SKM-1 (cell line): ENCODE results near the gene NPY2R.

ENCODE experiments used
- DNase-seq: peaks from one replicate; lab custom pipeline; 2025; ENCODE audit not compliant: unreplicated experiment; lab: John Stamatoyannopoulos, UW

Gene NPY2R, protein sequence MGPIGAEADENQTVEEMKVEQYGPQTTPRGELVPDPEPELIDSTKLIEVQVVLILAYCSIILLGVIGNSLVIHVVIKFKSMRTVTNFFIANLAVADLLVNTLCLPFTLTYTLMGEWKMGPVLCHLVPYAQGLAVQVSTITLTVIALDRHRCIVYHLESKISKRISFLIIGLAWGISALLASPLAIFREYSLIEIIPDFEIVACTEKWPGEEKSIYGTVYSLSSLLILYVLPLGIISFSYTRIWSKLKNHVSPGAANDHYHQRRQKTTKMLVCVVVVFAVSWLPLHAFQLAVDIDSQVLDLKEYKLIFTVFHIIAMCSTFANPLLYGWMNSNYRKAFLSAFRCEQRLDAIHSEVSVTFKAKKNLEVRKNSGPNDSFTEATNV

GRCh38 chr4:155208258-155209054 lies at the start of gene NPY2R:
TSS of gene NPY2R (plus strand) at chr4:155208636. CDS start at chr4:155213940, 5,304 bp downstream.
- no peak for DNase-seq

DNA sequence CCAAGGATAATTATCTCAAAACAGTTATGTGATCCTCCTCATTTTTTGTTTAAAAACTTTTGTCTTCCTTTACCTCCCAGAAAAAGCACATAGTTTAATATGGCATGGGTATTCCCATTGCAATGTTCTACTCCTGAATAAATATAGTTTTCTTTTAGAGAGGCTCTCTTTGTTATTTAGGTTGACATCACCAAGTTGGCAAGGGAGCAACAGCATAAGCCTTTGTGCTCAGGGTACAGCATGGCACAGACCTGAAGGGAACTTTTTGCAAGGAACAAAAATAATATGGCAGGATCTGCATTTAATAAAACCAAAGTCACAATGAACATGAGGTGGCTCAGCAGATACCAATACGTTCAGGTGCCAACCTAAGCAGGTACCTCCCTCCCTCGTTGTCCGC lies 47.1 kb upstream of the NPY2R start:
- no peak for DNase-seq

- DNase-seq: no peak
Measured at GRCh38 chr4:155164718-155165117, 43.7 kb upstream of the NPY2R start.

DNA sequence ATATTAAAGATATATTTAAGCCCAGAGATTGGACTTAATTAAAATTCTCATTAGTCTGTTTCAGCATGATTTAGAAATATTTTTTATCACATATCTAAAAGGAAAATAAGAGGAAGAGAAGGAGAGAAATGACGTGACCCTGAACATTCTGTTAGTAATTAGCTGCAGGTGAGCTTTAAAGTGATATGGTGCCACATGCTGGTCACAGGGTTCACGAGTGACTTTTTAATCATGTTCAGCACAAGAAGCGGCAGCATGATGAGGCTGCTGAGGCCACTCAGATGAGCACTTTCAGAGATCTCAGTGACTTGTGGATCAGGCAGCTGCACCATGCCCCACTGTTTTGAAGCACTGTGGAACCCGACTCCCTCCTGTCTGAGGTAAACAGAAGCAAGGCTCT lies 37.9 kb upstream of the NPY2R start:
- no peak for DNase-seq

DNA sequence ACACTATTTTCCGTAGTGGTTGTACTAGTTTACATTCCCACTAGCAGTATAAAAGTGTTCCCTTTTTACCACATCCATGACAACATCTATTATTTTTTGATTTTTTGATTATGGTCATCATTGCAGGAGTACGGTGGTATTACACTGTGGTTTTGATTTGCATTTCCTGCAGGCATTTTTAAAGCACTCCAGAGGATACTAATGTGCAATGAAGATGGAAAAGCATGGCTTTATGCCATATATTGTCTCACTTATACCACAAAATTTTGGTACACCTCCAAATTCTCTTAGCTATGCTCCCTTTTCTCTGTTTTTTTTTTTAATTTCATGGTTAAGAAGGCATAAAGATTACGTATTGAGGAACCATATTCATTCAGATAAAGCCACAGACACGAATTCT lies 35.1 kb upstream of the NPY2R start:
- no peak for DNase-seq

DNA sequence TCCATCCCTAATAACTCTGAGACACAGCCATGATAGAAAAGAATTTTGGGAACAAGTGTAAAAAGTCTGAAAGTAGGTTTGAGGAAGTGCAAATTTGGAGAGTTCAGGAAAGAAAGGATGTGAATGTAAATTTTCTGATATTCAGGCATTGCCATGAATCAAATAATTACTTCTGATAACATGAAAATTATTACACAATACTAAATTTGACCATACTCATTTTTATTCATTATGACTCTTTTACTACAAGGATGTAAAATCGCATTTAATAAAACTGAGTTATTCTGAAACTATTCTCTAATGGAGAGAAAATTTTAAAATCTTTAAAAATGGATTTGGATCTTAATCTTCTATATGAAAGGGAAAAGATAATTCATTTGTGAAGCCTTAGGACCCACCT lies 33.8 kb upstream of the NPY2R start:
- no peak for DNase-seq

GRCh38 chr4:155179216-155179615 lies 29.2 kb upstream of the NPY2R start:
- no peak for DNase-seq

GRCh38 chr4:155186972-155187371 lies 21.5 kb upstream of the NPY2R start:
- no peak for DNase-seq

DNA sequence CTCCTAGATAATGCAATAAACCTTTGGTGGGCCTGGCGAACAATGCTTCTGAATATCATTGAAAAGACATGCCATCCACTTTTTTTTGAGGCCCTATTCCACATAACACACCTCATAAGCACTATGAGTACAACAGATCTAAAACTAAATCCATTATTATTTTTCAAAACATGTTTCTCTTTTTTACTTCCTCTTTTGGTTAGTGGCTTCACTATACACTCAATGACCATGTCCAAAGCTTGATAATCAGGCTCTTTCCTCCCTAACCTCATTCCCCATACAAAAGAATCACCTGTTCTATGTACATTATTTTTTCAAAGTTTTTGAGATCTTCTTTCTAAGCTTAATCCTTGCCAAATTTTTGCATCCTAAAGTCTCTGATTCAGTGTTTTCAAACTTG lies 20.4 kb upstream of the NPY2R start:
- DNase-seq: no peak

DNA sequence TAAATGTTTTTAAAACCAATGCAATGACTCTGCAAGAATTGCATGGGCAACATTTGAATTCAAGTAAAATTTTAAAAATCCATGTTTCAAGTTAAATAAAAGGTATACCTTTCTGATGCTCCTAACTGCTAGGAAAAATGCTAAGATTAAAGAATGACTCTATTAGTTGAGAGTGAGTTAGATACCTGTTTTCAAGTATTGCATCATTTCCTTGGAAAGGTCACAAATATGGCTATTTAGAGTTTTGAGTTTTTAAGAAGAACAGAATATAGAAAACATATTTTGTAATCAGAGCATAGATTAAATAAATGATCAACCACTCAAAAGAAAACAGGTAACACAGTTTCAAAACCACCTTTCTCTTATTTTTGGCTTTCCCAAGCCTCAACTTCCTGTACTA lies 18.3 kb upstream of the NPY2R start:
- no peak for DNase-seq

- DNase-seq: no peak
Measured at GRCh38 chr4:155197757-155198156, 10.7 kb upstream of the NPY2R start.

DNA sequence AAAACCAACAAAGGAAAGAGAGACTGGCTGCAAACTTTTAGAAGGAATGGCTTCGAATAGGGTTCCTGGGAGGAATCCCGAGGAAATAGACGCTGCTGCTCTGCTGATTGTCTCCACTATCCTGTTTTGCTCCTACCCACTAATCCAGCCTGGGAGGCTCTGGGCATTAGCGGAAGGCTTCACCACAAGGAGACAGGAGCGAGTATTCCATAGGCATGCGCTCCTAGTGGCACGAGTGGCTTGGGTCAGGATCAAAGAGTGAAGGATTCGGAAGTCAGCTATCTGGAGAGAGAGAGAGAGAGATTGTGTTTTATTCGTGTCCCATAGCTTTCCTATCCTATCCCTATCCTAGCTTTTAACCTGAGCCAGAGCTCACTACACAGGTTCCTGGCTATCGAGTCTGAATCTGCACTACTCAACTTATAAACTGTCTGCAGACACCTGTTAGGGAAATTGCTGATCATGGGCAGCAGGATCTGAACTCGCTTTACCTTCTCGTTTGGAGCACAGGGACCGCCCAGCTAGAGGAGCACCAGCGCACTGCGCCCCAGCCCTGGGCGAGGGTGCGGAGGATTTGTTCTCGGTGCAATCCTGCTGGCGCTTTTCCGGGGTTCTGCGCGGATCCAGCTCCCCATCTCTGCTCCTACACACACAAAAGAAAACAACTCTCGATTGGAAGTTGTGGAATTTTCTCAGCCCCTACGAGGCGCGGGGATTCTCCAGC lies 740 bp upstream of the NPY2R start:
- no peak for DNase-seq

GRCh38 chr4:155220025-155220424 lies 11.6 kb downstream of the NPY2R start:
- DNase-seq: no peak

- DNase-seq: no peak
Measured at GRCh38 chr4:155227131-155227530, 18.7 kb downstream of the NPY2R start.

- DNase-seq: no peak
Measured at GRCh38 chr4:155228713-155229112, 20.3 kb downstream of the NPY2R start.

DNA sequence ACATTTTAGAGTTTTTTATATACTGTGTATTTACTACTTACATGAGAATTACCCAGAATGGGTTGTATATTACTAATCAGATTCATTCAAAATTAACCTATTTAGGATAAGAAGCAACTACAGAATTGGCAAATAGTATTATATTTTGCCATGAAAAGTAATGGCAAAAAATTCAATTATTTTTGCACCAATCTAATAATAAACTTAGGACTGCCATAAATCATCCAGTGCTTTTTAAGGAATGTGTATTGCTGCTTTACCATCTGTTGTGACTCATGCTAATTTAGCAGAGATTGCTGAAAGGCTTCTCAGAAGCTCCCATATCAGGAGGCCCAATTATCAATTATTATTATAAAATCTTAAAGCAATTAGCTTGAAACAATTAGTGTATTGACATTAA lies 24.0 kb downstream of the NPY2R start:
- no peak for DNase-seq

- no peak for DNase-seq
Measured at GRCh38 chr4:155234206-155234605, 25.8 kb downstream of the NPY2R start.

GRCh38 chr4:155237567-155237966 lies 29.1 kb downstream of the NPY2R start:
- DNase-seq: no peak

DNA sequence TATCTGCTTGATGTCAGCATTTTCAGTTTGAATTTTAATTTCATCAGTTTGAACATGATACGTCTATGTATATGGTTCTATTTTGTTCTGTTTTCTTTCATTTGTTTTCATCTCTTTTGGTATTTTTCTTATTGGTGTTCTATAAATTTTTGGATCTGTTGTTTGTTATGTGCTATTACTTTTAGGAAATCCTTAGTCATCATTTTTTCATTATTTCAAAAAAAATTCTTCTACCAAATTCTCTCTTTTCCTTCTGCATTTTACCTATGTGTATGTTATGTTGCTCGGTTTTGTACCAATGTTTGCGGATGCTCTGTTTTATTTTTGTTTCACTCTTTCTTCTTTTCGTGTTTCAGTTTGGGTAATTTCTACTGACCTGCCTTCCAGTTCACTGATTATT lies 32.8 kb downstream of the NPY2R start:
- DNase-seq: no peak

DNA sequence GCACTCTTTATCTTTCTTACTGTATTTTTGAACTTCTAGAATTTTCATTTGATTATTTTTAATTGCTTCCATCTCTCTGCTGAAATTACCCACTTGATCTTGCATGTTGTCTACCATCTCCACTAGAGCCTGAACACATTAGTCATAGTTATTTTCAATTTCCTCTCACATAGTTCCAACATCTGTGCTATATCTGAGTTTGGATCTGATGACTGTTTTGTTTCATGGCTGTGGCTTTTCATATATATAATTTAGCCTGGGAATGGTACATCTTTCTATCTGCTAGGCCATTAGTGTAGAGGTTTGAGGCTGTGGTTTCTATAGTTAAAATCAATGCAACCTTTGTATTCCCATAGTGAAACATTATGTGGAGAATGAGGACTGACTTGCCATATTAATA lies 33.2 kb downstream of the NPY2R start:
- no peak for DNase-seq

GRCh38 chr4:155245105-155245504 lies 36.7 kb downstream of the NPY2R start:
- no peak for DNase-seq
